Measurements from ENCODE around the gene ATP1A1.

ATP1A1 gene

DNA sequence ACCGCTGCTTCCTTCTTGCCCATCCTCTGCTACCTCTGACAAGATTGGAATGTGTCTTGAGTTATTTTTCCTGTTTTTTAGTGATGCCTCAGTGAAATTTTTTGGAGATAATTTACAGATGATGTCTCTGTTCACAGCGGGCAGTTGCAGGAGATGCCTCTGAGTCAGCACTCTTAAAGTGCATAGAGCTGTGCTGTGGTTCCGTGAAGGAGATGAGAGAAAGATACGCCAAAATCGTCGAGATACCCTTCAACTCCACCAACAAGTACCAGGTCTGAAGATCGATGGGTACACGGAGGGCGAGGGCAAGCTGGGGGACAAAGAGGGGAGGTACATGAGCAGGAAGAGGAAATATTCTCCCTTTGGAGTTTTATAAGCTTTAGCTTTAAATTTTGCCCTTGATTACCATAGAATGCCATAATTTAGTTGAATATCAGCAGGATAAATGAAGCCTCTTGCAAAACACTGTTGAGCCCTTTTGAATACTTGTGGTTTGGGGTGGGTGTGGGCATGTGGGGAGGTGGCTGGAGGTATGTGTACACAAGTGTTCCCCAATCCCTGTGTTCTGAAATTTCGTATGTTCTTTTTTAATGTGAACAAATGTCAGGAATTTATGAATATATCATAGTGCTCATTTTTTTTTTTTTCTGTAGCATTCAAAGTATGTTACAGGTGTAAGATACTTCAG is 19.8 kb downstream of the ATP1A1 start:
- no peak for DNase-seq

DNA sequence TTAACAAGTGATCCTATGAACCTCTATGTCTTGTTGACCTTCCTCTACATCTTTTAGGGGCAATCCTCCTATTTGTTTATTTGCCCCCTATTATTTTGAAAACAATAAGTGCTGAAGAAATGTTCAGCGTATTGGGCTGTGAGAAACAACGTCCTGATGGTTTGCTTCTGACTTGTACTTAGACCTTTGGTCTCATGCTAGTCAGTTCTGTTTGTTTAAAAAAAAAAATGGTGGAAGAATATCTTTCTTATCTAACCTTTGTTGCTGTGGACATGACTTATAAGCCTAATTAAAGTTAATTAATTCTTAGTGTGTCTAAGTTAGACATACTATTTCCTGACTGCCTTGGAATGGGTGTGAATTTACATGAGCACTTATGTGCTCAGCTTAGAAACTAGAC is 20.7 kb downstream of the ATP1A1 start:
- DNase-seq: no peak

DNA sequence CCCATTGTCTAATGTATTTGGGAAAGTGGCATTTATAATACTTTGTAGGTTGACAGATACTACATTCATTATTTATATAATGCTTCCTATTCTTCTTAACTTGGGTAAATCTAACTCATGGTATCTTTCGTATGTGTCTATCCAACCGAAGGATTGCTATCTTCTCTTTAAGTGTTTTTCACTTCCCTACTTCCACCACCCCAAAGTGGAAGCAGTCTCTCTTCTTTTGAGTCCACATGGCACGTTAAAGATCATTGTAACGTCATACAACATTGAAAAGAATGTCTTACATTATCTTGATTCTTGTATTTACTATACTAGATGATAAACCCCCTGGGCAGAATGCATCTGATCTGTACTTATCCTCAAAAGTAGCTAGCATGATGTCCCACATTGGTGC is 21.2 kb downstream of the ATP1A1 start:
- DNase-seq: no peak

DNA sequence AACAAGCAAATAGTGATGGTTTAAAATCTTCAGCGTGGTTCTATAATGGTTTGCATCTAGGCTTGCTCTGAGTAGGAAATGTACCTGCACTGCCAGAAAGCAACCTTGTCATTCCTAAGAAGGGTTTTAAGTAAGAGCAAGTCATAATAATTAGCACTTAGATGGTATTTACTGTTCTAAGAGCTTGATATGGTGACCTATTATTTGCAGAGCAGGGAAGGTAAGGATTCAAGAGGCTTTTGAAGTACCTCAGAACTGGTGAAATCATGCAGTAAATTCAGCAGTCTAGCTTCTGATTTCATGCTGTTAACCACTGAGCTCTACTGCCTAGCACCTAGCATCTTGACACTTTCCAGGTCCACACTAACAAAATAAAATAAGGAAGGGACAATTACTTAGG is 23.7 kb downstream of the ATP1A1 start:
- no peak for DNase-seq

DNA sequence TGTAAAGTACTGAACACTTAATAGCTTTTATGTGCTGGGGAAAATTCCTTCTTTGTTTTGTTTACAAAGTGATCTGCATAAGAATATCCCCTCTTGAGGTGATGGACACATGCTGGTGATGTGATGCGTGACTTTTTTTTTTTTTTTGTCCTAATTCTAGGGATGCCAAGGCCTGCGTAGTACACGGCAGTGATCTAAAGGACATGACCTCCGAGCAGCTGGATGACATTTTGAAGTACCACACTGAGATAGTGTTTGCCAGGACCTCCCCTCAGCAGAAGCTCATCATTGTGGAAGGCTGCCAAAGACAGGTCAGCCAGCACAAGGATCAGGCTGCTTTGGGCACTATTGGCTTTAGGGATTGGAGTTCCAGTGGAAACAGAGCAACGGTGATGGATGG is 24.7 kb downstream of the ATP1A1 start:
- no peak for DNase-seq

DNA sequence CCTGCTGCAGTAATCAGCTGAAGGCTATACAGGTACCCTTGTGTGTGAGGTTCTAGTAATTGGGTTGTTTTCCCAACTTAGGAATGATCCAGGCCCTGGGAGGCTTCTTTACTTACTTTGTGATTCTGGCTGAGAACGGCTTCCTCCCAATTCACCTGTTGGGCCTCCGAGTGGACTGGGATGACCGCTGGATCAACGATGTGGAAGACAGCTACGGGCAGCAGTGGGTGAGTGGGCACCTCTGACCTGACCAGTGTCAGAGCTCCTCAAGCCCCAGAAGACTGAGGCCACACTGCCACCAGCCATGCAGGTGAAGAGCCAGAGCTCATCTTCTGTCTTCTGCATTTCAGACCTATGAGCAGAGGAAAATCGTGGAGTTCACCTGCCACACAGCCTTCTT is 27.7 kb downstream of the ATP1A1 start:
- no peak for DNase-seq

DNA sequence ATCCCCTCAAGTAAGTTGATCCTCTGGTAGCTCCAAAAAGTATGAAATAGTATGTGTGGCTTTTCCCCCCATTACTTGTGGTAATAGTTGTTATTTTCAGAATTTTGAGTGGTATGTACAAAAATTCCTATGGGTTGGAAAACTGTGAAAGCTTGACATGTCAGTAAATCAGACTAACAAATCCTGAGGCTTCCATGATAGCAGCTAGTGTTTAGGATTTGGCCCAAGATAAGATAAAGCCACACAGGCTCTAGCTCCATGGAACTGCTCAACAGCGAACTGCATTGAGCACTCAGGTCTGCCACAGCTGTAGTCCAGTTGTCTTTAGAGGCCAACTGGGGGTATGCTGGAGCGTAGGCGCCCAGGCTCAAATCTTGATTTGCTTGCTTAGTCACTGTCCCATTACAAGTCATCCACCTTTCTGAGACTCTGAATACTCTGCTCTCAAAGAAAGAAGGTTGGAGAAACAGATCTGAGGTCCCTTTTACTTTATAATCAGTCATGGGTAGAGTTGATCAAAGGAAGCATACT is 28.7 kb downstream of the ATP1A1 start:
- no peak for DNase-seq

DNA sequence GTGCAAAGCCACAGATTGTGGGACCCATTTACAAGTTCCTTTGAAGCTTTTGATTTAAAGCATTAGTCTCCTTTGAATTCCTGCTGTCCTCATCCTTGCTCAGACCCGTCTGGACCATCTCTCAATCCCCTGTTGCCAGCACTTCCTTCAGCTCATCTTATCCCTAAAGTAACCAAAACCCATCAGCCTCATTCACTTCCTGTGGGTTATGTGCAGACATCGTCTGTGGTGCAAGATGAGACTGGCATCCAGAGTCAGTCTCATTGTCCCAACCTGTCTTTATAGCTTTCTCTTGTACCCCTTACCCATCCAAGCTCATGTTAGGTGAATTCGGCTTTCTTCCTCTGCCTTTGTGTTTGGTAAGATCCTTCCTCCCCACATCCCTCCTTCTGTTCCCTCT is 29.3 kb downstream of the ATP1A1 start:
- DNase-seq: no peak

DNA sequence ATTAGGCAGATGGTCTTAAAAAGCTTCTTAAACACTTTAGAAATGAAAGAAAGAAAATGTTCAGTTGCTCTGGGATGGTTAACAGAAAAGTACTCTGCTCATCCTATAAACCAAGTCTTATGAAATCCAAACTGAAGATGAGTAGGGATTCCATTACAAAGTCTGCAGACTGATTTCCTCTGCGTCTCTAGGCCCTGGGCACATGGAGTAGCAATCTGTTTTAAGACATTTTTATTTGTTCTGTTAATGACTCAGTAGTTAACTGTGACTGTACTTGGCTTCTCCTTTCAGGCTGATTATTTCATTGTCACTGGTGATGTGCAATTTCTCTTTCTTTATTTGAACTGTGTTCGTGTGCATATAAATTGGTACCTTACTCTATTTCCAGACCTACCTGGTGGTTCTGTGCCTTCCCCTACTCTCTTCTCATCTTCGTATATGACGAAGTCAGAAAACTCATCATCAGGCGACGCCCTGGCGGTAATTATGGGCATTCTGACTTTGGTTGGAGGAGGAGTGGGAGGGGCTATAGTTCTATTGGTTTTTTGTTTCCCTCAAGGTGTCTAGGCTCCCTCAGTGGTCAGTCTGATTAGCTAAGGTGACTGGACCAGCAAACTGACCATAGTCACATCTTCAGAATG is 30.6 kb downstream of the ATP1A1 start:
- DNase-seq: no peak

DNA sequence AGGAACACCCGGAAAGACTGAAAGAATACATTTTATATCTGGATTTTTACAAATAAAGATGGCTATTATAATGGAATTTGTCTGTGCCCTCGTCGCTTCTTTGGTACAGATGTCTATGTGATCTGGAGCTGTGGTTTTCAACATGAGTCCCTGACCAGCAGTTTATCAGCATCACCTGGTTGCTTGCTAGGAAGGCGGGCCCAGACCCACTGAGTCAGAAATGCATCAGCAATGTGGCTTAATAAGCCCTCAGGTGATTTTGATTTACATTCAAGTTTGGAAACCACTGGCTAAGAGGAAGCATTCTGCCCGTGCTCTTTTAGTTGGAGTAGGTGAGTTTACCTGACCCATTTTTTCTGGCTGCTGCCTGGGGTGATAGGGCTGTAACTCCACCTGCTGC is 31.7 kb downstream of the ATP1A1 start:
- DNase-seq: no peak

DNA sequence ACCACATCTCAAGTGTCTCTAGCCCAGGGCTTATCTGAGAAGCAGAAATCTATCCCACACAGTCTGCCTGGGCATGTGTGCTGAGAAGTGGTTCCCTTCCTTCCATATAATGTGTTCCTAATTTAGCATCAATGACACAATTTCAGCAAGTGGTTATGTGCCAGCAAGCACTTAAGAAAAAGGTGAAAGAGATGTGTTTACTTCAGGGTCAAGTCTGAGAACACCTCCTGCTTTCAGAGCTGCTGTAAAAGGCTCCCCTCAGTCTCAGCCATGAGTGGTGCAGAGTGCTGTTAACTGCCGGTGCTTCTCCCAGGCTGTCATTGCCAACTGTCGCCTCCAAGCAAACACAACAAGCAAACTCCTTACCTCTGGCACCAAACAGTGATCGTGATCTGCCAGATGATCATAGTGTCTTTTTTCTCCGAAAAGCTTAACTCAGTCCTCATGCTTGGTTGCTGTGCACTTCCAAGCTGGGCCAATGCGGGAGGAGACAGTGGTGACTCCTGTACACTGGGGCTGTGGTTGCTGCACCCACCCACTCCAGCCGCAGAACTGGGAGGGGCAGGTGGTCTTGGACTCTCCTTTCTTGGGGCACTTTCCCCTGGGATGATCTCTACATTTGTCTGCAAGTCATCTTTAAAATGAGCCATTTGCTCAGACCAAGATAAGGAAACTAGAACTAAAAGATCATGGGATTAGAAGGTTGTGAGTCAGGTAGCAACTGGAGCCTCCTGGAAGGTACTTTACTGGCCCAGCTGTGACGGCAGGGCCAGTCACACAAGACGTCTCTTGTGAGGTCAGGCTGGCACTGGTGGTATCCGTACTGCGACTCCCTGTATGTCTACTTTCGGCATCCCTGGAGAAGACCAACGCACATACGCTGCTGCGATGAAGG is 32.4 kb downstream of the ATP1A1 start:
- no peak for DNase-seq

DNA sequence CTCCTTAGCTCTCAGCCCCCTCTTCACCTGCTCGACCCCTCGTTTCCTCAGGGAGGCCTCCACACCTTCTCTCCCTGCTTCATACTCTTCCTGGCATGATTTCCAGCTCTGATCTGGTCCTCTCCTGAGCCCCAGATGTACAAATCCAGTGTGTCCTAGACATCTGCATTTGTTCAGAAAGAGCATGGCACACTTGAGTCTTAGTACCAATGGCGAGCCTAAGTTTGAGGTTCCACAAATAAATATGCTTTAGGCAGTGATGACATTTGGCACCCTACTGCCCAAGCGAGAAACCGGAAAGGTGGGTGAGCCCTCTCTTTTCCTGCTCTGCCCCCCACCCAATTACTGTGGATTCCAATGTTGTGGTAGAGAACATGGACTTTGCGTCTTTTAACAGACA is 34.0 kb downstream of the ATP1A1 start:
- DNase-seq: no peak

DNA sequence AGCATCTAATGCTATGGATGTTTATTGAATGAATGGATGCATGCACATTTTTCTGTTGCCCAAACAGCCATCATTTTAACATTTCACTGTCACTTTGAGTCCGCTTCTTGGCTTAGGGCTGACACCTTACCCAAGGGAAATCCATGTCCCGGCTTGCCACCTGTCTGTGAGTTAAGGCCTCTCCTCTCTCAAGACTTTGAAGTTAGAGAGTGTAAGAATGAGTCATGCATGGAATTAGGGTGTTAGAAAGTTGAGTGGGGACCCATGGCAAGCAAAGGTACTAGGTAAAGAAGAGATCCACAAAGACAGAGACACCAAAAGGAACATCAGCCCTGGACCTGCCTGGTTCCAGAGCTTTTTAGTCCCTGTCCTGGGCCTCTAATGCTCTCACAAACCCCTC is 35.1 kb downstream of the ATP1A1 start:
- DNase-seq: no peak

DNA sequence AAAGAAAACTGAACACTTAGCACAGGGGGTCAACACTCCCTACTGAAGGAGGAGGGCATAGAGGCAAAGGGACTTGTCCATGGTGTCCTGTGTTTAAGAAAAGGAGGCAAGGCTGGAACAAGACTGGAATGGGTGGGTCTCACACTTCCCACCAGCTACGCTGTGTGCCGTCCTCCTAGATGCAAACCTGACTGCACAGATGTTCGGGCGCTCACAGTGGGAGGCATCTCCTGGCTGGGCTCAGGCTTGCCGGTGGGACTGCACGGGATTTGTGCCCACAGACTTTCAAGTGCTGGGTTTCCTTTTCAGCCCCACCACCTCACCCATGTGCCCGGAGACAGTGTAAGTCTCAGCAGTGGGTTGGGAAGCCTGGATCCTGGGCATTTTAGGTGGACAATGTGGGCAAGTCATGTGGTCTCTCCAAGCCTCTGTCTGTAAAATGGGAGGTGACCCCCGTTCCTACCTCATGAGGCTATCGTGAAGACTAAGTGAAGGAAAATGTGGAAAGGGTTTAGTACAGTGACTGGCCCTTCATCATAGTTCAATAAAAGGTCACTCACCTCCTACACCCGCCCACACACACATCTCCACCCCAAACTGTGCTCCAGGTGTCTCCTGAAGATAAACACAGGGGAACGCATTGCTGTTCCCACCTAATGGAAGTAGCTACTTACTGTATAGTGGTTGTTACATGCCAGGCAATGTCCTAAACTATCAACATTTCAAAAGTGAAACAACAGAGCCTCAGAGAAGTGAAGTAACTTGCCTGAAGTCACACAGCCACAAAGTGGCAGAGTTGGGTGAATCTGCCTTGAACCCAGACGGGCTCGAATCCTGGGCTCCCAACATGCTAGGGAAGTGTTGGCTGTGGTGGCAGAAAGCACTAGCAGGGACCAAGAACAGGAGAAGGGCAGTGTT is 36.0 kb downstream of the ATP1A1 start:
- DNase-seq: no peak

DNA sequence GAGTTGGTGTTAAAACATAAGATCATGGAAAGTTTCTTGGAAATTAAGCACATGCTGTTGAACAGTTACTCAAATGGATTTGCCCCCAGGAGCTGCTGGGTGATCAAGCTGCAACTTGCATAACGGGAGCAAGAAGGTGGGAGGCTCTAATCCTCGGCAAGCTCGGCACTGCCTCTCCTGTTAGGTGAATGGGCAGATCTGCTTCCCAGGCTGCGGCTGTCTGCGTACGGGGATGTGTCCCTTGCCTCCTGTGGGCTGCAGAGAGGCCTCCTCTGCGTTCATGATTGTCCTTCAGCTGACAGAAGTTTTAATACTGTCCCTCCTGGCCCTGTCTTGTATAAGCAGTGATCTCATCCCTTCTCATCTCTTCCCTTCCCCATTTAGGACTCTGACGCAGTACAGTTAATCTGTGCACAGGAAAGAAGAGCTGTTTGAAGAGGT is 36.7 kb downstream of the ATP1A1 start:
- no peak for DNase-seq

DNA sequence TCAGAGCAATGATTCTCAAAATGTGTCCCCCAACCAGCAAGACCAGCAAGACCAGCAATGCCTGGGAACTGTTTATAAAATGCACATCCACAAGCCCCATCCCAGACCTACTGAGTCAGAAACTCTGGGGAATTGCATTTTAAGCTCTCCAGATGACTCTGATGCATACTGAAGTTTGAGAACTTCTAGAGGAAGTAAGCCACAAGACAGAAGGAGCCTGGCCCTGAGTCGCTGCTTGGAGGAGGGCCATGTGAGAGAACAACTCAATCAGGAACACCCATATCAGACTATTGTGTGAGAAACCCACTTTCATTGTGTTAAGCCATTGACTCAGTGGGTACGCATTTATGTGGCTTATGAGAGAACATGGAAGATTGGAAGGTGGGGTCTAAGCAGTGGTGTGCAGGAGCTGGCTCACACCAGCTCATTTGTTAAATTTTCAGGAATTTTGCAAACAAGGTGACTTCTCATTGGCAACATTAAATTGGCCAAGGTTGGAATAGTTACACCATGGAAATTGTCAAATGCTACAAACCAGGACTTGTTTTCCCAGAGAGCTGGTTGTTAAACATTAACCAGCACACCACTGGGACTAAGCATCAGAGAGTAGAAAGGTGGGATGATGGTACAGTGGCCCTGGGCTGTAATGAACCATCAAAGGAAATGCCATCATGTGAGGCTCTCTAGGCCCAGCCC is 38.9 kb downstream of the ATP1A1 start:
- DNase-seq: no peak

DNA sequence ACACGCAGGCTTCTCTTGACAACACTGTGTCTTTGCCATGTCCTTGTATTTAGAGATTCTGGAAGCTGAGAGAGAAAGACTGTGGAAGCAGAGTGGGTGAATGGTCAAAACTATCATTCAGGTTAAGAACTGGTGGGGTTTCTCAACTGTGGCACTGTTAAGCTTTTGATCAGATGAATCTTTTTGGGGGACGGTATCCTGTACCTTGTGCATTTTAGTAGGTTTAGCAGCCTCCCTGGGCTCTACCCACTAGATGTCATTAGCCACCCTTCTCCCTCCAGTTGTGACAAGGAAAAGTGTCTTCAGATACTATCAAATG is 39.4 kb downstream of the ATP1A1 start:
- no peak for DNase-seq

DNA sequence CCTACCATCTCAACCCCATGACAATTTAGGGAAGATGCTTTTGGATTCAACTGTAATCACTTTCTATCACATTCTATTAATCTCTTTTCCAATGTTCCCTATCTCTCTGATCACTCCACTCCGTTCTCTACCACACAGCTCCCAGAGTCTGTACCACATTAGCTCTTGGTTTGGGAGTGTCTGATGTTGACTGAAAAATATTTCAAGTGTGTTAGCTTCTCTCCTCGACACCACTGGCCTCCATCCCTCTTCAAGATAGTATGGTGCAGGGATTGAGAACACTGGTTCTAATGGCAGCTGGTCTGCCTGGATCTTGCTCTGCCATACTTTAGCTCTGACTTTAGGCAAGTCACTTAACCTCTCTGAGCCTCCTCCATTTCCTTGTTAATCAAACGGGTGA is 39.9 kb downstream of the ATP1A1 start:
- no peak for DNase-seq

DNA sequence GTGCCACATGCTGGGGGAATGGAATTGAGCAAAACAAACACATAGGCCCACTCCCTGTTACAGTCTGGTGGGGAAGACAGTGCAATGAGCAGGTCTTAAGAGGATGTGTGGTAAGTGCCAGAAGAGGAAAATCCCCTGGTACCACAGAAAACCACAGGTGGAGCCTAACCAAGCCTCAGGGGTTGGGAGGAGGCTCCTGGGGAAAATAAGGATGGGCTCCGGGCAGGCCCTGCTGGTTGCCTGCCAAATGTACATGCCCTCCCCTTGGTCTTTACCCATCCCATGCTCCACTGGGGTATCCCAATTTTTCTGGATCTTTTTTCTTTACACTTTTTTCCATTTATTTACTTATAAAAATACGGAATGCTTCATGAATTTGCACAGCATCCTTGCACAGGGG is 40.4 kb downstream of the ATP1A1 start:
- DNase-seq: no peak

DNA sequence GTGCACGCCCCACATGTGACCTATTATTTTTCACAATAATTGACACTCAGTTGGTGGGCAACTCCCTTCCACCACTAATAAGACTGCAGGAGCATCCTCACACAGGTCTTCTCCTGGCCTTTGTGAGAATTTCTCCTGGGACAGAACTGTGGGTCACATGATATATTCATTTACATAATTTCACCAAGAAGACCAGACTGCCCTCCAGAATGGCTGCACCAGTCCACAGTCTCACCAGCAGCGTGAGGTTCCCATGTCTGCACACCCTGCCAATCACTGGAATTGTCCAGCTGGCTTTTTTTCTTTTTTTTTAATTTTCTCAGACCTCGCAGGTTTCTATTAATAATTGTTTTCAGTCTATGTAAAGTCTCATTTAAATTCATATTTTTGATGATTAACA is 41.3 kb downstream of the ATP1A1 start:
- no peak for DNase-seq

DNA sequence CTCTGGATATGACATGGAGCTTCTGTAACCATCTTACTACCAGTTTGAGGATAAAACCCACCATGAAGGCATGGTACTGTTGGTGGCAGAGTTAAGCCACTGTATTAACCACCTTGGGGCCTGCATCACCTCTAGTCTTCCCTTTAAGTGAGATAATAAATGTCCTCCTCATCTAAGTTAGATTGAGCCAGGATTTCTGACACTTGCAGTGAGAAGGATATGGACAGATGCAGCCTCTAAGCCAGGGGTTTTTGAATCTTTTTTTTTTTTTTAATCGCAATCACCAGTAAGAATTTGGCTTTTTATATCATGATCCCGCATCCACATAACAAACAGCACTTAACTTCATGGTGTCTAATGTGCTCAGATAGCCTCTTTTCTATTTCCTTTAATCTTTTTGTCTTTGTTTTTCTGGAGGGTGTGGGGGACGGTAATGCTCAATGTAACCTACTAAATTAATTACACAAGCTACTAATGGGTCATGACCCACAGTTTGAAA is 42.2 kb downstream of the ATP1A1 start:
- DNase-seq: no peak

Data from midbrain (tissue), 1 donor.